Measurements from ENCODE around the gene HOXA11.

DNA sequence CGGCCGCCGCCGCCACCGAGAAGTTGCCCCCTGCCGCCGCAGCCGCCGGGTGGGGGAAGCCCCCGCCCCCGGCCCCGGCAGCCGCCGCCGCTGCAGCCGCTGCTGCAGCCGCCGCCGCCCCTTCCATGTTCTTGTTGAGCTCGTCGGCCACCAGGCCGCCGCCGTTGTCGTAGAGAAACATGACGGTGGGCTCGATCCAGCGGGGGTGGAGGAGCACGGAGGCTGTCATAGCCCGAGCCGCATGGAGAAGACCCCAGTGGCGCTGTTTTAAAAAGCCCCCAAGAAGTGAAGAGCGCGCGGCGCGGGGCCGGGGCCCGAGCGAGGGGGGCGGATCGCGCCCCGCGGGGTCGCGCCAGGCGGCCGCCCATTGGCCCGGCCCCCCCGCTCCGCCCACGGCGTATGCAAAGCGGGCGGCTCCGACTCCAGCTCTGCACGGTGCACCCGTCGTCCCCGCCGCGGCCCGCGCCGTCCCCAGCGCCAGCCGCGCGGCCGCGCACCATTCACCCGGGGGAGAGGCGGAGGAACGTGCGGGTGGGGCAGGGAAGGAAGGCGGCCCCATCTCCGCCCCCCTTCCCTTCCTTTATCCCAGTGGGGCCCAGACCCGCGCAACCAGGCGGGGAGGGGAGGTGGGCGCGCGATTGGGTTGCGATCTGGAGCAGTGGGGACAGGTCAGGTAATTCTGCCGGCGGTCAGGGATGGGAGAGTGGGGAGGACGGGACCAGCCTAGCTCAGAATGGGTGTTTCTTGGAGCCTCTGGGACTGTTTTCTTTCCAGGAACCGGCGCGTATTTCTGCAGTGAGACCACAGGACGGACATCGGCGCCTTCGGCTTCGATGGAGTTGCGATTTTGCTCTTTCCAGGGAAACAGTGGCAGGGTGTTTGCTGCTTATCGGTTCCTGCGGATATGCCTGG lies 15.1 kb upstream of the HOXA11 start, which contains the start of gene HOXA13:
- TF ChIP-seq, protein P1, sequence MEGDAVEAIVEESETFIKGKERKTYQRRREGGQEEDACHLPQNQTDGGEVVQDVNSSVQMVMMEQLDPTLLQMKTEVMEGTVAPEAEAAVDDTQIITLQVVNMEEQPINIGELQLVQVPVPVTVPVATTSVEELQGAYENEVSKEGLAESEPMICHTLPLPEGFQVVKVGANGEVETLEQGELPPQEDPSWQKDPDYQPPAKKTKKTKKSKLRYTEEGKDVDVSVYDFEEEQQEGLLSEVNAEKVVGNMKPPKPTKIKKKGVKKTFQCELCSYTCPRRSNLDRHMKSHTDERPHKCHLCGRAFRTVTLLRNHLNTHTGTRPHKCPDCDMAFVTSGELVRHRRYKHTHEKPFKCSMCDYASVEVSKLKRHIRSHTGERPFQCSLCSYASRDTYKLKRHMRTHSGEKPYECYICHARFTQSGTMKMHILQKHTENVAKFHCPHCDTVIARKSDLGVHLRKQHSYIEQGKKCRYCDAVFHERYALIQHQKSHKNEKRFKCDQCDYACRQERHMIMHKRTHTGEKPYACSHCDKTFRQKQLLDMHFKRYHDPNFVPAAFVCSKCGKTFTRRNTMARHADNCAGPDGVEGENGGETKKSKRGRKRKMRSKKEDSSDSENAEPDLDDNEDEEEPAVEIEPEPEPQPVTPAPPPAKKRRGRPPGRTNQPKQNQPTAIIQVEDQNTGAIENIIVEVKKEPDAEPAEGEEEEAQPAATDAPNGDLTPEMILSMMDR (IDR thresholded peaks at IDR 0.05 in 8 of 11, conservative IDR thresholded peaks at IDR 0.05 in 3 of 11), result no peak
- no peak for TF ChIP-seq POLR2A (IDR thresholded peaks at IDR 0.05)
